SK-N-SH (cell line): Measurements from ENCODE around the gene DNTT.

Experiments used
- MXI1 ChIP-seq: IDR thresholded peaks from 2 replicates; pipeline ENCODE4 v1.6.1; 2012; ENCODE audit warnings: mild to moderate bottlenecking, low read depth, low read length, improper control_type of control experiment
- TF ChIP-seq, protein P1 (sequence below): fragments of 200-600 bp; sonication (generic); IDR thresholded peaks from 2 replicates; pipeline ENCODE4 v1.6.1; 2017; ENCODE audit warnings: antibody characterized with exemption, mild to moderate bottlenecking, moderate library complexity
- TF ChIP-seq, protein P2 (sequence below): fragments of 150-350 bp; IDR thresholded peaks from 2 replicates; pipeline ENCODE4 v1.6.1; 2017; ENCODE audit warnings: antibody characterized with exemption, low read length, low read depth, borderline replicate concordance

DNA sequence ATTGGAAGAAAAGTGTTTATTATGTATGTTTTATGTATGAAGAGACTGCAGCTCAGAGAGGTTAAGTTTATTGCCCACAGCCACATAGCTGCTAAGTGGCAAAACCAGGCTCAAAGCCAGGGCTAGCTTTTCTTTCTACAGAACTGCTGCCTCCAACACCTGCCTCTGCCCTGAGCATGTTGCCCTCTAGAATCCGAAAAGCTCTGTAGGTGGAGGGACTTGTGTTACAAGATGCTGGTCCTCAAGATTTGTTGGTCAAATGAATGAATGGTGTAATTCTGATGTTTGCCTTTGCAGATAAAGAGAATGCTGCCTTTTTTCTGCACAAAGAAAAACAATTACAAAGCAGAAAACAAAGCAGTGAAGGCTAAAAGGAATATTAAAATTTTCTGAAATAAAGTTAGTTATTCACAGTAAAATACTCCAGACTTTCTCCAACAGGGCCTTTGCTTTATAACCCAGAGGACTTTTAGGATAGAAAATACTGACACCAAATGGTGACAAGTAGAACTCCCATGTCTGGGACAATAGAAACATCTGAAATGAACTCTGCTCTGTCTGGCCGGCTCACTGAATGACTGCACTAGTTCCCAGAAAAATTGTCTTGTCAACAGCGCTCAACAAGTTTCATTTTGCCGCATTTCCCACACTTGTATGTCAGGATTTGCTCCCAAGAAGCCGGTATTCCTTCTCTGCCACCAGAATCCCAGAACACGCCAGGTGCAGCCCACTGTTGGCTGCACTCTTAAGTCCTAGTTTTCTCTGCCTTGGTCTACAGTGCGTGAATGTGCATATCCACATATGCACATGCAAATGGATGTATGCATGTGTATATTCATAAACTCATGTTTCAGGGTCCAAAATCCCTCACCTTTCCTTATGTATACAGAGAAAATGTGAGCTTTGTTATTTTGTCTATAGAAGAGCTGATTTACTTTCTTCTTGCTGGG, 11.0 kb upstream of the DNTT start:
- TF ChIP-seq MXI1, result no peak
- TF ChIP-seq, protein P1, sequence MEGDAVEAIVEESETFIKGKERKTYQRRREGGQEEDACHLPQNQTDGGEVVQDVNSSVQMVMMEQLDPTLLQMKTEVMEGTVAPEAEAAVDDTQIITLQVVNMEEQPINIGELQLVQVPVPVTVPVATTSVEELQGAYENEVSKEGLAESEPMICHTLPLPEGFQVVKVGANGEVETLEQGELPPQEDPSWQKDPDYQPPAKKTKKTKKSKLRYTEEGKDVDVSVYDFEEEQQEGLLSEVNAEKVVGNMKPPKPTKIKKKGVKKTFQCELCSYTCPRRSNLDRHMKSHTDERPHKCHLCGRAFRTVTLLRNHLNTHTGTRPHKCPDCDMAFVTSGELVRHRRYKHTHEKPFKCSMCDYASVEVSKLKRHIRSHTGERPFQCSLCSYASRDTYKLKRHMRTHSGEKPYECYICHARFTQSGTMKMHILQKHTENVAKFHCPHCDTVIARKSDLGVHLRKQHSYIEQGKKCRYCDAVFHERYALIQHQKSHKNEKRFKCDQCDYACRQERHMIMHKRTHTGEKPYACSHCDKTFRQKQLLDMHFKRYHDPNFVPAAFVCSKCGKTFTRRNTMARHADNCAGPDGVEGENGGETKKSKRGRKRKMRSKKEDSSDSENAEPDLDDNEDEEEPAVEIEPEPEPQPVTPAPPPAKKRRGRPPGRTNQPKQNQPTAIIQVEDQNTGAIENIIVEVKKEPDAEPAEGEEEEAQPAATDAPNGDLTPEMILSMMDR, result peak; percentile 64
- TF ChIP-seq, protein P2, sequence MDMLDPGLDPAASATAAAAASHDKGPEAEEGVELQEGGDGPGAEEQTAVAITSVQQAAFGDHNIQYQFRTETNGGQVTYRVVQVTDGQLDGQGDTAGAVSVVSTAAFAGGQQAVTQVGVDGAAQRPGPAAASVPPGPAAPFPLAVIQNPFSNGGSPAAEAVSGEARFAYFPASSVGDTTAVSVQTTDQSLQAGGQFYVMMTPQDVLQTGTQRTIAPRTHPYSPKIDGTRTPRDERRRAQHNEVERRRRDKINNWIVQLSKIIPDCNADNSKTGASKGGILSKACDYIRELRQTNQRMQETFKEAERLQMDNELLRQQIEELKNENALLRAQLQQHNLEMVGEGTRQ, result no peak
